Measurements from ENCODE around the gene CCDC12.
A peak's percentile ranks its signal among the peaks of the same experiment; 100 is the strongest.
"Not testable (repeated sequence)": the region's sequence is repeated elsewhere in the genome, so short reads cannot be mapped to it uniquely, and the experiment has no call there.

Gene CCDC12

GRCh38 chr3:46921871-46922271 lies 54.7 kb downstream of the CCDC12 start:
- no peak for DNase-seq

GRCh38 chr3:46921041-46921440 lies 55.5 kb downstream of the CCDC12 start:
- DNase-seq = no peak

GRCh38 chr3:46918634-46919033 lies 57.9 kb downstream of the CCDC12 start:
- DNase-seq = no peak

- no peak for DNase-seq
Measured at GRCh38 chr3:46918202-46918601, 58.3 kb downstream of the CCDC12 start.

GRCh38 chr3:46917257-46917656 lies 59.3 kb downstream of the CCDC12 start:
- no peak for DNase-seq

GRCh38 chr3:46916799-46917198 lies 59.7 kb downstream of the CCDC12 start:
- DNase-seq = no peak

GRCh38 chr3:46916278-46916677 lies 60.3 kb downstream of the CCDC12 start:
- DNase-seq = no peak

- no peak for DNase-seq
Measured at GRCh38 chr3:46915297-46915822, 61.2 kb downstream of the CCDC12 start.

GRCh38 chr3:46914849-46915248 lies 61.7 kb downstream of the CCDC12 start:
- DNase-seq = no peak

- no peak for DNase-seq
Measured at GRCh38 chr3:46913644-46914043, 62.9 kb downstream of the CCDC12 start.

GRCh38 chr3:46912986-46913385 lies 63.6 kb downstream of the CCDC12 start:
- no peak for DNase-seq

- DNase-seq = not testable (repeated sequence)
Measured at GRCh38 chr3:46910914-46911313, 65.6 kb downstream of the CCDC12 start.

GRCh38 chr3:46910166-46910760 lies 66.3 kb downstream of the CCDC12 start:
- DNase-seq = no peak

GRCh38 chr3:46909535-46910161 lies 66.9 kb downstream of the CCDC12 start:
- peak; percentile 84 to 85 for DNase-seq

GRCh38 chr3:46908986-46909534 lies 67.5 kb downstream of the CCDC12 start:
- no peak for DNase-seq

- DNase-seq = no peak
Measured at GRCh38 chr3:46908294-46908985, 68.1 kb downstream of the CCDC12 start.

- no peak for DNase-seq
Measured at GRCh38 chr3:46907960-46908293, 68.6 kb downstream of the CCDC12 start.

GRCh38 chr3:46907271-46907670 lies 69.3 kb downstream of the CCDC12 start:
- DNase-seq = no peak

GRCh38 chr3:46906471-46907058 lies 70.0 kb downstream of the CCDC12 start:
- no peak for DNase-seq

GRCh38 chr3:46905661-46906451 lies 70.7 kb downstream of the CCDC12 start:
- DNase-seq = no peak

- DNase-seq = no peak
Measured at GRCh38 chr3:46905213-46905560, 71.4 kb downstream of the CCDC12 start.

Measured in inflammatory macrophage (primary cell).